NOMO-1 (cell line): ENCODE measurements around the gene SETD3.

ENCODE experiments used
- DNase-seq, 2 experiments: peaks; one replicate each; lab custom pipeline; 2025; ENCODE audit not compliant: unreplicated experiment in 2 of 2; lab: John Stamatoyannopoulos, UW

Gene SETD3

GRCh38 chr14:99426265-99426664 lies 54.4 kb downstream of the SETD3 start:
- no peak for DNase-seq

DNA sequence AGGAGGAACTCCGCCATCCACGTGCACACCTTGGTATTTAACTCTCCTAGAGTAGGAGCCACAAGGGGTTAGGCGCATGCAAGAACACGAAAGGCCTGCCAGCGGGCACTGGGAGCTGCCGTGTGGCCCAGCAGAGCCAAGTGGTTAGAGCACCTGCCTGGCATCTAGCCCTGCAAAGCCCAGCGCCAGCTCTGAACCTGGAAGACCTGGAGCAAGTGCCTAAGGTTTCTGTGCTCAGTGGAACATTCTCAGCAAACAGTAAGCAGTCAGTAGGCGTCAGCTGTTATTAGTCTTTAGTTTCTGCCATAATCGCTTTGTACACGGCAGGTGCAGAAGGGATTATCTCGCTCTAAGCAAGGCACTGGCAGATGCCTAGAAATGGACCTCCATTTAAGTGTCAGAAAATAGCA lies 55.4 kb downstream of the SETD3 start:
- DNase-seq: no peak

DNA sequence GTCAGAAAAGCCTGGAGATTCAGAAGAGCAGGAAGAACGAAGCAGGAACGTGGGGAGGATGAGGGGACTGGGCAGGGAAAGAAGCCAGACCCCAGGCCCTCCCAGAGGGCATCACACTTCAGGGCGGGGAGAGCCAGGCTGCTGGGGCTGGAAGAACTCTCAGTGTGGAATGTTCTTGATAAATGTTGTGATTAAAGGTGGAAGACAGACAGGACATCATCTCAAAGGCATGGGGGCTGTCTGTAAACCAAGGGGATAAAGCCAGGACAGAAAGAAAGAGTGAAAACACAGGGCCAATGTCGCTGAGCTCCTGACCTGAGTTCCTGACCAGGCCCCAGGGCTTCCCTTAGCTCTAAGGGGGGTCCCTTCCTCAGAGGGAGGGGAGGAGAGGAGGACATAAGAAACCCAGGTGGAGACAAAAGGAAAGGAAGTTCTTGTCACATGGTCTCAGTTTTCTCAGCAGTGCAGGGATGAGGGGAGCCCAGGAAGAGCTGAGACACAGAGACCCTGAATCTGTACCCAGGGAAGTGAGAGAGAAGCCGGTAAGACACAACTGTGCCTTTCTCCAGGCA lies 56.3 kb downstream of the SETD3 start:
- DNase-seq: no peak

DNA sequence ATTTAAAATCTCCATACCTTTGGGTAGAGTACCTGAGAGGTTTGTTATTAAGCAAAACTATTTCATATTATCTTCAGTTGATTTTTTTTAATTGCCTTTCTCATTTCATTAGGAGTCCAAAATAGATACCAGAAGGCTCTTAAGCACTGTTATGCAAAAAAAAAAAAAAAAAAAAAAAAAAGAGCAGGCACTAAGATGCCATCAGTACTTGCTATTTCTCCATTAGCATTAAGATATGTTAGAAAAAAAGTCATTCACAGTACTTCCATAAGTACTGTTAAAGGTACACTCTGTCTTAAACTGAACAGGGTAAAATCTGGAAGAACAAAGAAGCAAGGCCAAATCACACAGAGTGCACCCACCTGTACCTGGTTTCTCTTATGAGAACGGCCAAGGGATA lies 57.2 kb downstream of the SETD3 start:
- no peak for DNase-seq

DNA sequence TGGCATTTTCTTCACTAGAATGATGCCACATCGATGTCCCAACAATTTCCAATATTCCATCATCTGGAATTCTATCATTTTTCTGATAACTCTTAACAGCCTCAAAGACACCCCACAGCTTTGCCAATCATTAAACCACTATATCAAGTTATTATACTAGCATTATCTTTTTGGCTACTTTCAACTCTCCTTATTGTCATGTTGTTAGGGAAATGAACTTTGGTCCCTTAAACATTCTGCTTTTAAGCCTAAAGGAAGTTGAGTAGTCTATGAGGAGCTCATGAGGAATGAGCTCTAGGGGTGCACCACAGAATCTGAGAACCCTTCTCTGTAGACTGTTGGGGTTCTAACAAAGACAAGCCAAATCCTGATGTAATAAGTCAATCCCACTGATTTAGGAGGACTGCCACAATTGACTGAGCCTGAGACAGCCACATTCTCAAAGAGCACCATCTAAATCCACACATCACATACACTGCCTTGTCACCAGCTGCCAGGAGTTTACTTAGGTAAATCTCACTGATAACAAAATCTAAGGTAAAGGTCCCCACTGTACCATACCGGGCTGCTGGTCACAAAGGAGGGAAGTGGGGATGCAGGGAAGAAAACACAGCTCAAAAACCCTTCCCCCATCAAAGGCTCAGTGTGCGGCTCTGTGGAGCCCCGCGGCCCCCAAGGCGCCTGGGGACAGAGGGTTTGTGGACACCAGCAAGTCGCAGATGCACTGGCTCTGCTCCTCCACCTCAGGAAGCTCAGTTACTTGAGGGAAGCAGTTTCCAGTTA lies 58.2 kb downstream of the SETD3 start:
- DNase-seq: no peak

DNA sequence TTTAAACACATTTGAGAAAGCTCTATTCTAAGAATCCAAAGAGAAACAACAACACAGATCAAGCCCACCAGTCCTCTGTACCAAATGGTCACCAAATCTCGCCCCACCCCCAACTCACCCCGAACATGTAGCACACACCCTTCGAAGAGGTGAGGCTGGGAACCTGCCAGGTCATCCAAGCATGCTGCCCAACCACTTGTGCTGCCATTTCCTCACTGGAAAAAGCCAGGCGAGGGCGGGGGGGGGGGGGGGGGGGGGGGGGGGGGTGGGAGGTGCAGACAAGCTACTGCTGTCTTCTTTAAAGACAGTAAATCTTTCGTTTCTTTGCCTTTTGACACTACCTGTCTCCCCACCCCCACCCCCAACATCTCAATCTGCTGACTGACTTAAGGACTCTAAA lies 59.9 kb downstream of the SETD3 start:
- no peak for DNase-seq

GRCh38 chr14:99419905-99420304 lies 60.8 kb downstream of the SETD3 start:
- no peak for DNase-seq

- DNase-seq: no peak
Measured at GRCh38 chr14:99418242-99418641, 62.4 kb downstream of the SETD3 start.

DNA sequence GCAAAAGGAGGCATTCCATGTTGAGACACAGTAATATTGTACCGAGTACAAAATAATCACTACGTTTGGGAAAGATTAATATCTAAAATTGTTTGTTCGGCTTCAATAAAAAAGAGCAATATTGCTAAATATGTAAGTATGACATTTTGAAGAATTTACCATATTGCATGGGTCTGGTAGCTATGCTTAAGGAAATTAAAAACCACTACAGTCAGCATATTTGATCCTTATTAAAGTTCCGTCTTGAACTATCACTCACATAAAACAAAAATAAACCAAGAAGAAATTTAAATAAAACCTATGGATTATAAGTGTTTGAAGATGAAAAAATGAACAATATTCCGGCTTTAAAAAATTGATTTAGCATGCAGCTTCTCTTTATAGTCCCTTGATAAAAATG lies 63.8 kb downstream of the SETD3 start:
- DNase-seq: no peak

DNA sequence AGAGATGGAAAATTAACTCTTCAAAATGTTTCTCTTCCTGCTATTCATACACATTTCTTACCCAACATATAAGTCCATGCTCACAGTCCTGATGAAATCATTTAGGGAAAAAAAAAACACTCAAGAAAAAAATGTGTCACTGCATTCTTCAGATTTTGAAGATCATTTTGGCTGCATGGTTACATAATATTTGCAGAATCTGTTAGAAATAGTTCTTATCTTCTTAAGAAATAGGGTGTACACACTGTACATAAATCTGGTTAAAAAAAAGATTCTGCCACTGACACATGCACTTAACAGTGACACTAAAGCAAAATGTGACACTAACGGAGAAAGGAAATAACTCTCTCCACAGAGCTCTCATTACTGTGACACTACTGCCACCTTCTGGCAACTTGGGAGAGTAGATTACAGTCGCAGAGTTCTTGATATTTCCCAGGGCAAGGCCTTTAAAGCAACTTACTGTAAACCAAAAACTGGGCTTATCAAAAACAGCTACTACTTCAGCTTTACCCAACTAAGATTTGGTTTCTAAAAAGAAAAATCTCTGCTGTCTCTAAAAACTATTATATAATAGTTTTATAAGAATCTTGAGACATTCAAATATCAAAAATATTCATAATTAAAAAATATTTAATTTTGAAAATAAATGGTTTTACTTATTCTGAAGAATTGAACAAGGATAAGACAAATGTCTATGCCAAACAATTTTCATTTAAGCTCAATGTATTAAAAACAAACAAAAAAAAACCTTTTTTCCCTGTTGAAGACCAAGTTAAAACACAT lies 65.0 kb downstream of the SETD3 start:
- peak; percentile 35 to 69 for DNase-seq

DNA sequence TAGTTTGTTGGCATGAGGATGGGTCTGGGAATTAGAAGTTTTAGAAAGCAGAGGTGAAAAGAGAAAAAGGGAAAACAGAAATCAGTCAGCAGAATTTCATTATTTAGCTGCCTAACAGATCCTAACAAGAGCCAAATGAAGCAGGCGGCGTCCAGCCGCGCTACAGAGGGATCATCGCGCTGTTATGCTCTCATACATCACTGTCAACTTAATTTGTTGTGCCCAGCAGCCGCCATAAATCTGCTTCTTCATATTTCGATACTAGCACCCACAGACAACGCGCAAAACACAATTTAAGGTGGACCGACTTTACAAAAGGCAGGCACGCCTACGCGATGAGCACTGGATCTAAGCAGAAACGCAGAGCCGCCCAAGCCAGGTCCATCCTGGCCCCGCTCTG lies 66.7 kb downstream of the SETD3 start:
- DNase-seq: no peak

DNA sequence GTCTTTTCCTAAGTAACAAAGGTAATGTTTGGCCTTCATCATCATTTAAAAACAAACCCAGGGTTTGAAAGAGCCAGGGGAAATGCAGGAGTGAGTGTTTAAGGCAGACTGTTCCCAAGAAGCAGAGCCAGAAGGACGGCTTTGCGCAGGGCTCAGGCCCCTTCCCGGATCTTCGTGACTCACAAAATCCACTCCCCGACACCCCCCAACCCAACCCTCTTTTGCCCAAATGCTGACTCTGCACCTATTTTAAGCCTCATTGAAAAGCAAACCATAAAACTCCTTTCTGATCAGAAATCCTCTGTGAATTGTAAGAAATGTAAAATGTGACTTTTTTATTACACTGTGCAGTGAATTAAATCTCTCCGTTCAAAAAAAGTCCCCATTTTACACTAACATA lies 67.5 kb downstream of the SETD3 start:
- DNase-seq: no peak

DNA sequence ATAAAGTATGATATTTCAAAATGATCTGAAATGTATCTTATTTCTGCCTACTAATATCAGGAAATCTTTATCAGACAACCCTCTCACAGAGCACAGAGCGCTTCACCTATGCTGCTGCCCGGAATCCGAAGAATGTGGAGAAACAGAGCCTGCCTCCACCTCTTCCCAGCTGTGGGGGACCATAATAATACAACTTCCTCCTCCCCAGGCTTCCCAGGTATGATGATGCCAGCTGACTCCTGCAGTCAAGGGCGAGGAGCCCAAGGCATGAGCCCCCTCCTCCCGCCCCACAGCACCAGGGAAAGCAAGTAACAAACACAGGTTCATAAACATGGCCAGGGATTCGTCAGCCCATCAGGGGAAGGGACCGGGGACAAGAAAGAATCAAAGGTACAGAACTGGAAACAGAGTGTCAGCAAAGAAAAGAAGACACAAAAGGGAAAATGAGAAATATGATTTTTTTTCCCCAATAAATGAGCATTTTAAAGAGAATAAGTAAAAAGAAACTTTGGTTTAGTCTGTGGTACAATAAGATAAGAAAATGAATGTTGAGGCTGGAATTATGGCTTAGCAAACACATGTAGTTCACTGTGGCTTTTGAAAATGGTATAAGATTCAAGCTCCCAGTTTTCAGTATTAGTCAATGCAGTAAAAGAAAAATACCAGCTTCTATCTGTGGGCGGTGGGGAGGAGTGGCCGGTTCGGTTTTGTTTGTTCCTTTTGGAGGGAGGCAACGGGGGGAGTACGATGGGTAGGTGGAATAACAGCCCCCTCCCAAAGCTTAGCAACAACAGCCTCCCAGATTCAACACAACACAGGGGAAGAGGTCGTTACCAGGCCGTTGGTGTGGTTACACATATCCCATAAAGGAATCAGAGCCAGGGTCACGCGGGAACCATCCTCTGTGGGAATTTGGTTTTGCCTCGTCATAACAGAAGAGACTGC lies 68.3 kb downstream of the SETD3 start:
- no peak for DNase-seq

DNA sequence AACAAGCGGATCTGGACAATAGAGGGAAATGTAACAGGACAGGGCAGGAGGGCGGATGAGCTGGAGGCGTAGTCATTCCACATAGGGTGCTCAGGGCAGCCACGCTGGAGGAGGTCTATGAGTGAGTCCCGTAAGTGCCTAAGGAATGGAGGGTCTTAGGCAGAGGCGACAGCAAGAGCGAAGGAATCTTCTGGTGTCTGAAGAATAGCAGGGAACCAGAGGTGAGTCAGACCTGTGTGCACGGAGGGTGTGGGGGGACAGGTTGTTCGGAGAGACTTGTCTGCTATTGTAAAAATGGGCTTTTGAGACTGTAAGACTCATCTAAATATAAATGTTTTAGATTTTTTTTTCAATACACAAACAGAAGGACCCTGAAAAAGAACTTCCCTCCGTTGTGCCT lies 70.6 kb downstream of the SETD3 start:
- no peak for DNase-seq

GRCh38 chr14:99408971-99409289 lies 71.7 kb downstream of the SETD3 start:
- no peak for DNase-seq

- no peak for DNase-seq
Measured at GRCh38 chr14:99408286-99408970, 72.2 kb downstream of the SETD3 start.

DNA sequence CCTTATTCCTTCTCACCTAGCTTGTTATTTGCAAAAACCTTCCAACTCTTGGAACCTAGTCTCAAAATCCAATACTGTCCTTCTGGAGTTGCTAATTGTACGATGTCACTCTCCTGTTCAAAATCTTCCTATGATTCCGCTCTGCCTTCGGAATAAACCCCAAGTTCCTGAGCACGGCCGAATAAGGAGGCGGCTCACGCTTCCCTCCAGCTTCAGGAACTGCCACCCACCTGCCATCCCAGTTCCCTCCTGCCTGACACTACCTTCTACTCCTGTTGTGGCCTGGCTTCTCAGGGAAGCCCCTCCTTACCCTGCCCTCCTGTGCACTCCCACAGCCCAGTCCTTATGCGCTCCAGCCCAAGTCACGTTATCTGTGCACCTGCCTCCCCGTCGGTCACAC lies 73.2 kb downstream of the SETD3 start:
- DNase-seq: no peak

GRCh38 chr14:99402950-99403349 lies 77.7 kb downstream of the SETD3 start:
- no peak for DNase-seq

- DNase-seq: no peak
Measured at GRCh38 chr14:99402285-99402648, 78.4 kb downstream of the SETD3 start.

GRCh38 chr14:99401621-99402284 lies 78.9 kb downstream of the SETD3 start:
- DNase-seq: no peak
